HT-29 (cell line): ENCODE data around the gene DAB1. TPM values are rescaled to one million over a fixed set of nuclear protein-coding genes. Genes with fewer than 3 reads are reported as not detected.

ENCODE experiments used
- DNase-seq: peaks from one replicate; pipeline ENCODE4 v3.0.0-alpha.2; 2015; ENCODE audit warnings: low spot score
- total RNA-seq: library from RNA; depleted of rRNA; stranded (reverse); fragments of >200 nt; shearing (Covaris generic); gene quantifications from 2 replicates; pipeline ENCODE4 v1.2.3, GENCODE V29; 2014

The DAB1 gene
- total RNA-seq, 1 experiment from 2014 or later: not detected

DNA sequence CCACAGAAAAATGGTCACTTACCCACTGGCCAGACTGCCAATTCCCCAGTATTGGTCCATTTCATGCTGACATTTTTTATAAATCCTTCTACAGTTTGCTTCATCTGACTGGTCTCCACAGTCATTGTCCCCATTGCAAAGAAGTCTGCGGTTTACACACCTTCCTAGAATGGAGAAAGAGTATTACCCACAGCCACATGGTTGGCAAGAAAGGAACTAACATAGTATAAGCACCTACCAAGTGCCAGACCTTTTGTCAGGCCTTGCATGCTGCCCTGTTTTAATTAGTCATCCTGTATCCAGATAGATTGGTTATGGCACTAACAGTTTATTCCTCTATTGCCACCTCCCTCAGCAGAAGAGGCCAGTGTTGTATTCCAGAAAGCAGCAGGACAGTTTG lies 469.2 kb downstream of the DAB1 start:
- DNase-seq: no peak

- no peak for DNase-seq
Measured at GRCh38 chr1:56953386-56953785, 470.5 kb downstream of the DAB1 start.

DNA sequence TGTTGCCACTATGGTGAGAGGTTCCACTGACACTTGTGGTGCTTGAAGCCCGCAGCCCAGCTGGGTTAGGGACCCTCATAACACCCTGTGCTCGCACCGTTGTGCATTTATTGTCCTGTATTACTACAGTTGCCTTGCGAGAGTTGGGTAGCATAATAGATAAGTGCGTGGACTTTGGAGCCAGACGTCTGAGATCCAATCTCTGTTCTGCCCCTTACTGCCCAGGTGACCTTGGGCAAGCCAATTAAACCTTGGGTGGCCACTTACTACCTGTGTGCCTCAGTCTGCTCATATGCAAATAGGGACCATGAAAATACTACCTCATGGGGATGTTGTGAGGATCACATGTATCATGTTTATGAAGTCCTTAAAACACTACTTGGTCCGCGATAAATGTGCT lies 471.4 kb downstream of the DAB1 start:
- no peak for DNase-seq

DNA sequence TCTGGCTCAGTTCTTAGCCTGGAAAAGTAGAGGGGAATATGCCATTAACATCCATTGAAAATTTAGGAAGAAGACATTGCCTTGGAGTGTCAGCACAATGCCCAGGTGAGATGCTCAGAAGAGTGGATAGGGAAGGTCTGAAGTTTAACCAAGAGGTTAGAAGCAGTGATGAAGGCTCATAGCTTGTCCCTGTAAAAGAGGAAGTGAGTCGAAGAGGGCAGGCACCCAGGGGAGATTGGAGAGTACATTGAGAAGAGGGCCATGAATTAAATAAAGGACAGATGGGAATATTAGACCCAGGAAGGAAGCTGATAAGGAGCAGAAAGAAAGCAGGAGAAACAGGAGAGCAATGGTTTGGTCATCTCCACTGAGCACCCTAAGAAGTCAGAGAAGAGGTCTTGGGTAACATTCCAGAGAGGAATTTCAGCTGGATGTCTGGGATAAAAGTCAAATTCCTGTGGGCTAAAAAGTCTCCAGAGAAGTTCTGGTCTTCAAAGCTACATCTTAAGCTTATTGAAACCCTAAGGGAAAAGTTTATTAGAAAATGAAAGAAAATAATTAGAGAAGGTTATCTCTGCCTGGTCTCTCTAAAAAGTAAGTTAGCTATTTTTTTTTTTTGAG lies 475.3 kb downstream of the DAB1 start:
- no peak for DNase-seq
